ENCODE measurements around the gene SLC2A10. TPM values are rescaled to one million over a fixed set of nuclear protein-coding genes. Genes with fewer than 3 reads are reported as not detected.

SLC2A10 gene
- total and polyA plus RNA-seq, 2 donors (not counting 3 experiments of a cell fraction or from before 2014, with no cell fraction given), result 11.2 to 13.6 TPM

- POLR2A ChIA-PET, result no interaction called here
- no peaks in the 10 kb centered on the region for H3K79me2 ChIP-seq (ENCODE audit: control insufficient read depth, insufficient read depth, low read length)
- no peaks in the 10 kb centered on the region for H3K36me3 ChIP-seq (ENCODE audit: control insufficient read depth in 2 of 2, extremely low read depth in 1 of 2, insufficient read depth in 2 of 2, low read length in 2 of 2)
- no peak overlapping the region for H2AFZ ChIP-seq (ENCODE audit: low read depth, low read length)
- H3K9ac ChIP-seq (replicated peaks; ENCODE audit: extremely low read depth, insufficient read depth, low read length), result no peak overlapping the region
- BruUV-seq (replicated peaks), result no TSS peak
- no peaks in the 10 kb centered on the region for H3K27me3 ChIP-seq (ENCODE audit: control insufficient read depth in 2 of 2, insufficient read depth in 2 of 2, low read length in 2 of 2)
- dilution Hi-C loops (cut with MboI; ENCODE audit: extremely low pct_ligation_motif_present, low sequenced_read_pairs) (no loop called here), intact Hi-C loops (cut with micrococcal nuclease) (no loop called here)
- H3K27ac ChIP-seq (ENCODE audit: insufficient read depth, low read depth, low read length), result no peak overlapping the region
- no peaks in the 10 kb centered on the region for H4K20me1 ChIP-seq (replicated peaks; ENCODE audit: control insufficient read depth, extremely low read depth, insufficient read depth, low read length)
- no peak for FAIRE-seq
- CTCF ChIA-PET, result interaction anchor here (0.5 to 1.1 kb wide), 2 partner anchors 34 to 458 kb away, joined by 5 read pairs; no protein-coding TSS in a partner anchor
- no peak overlapping the region for H3K4me2 ChIP-seq (ENCODE audit: insufficient read depth, low read length)
- H3K9me1 ChIP-seq (replicated peaks; ENCODE audit: control insufficient read depth, extremely low read depth, insufficient read depth, low read length), result no peaks in the 10 kb centered on the region
- H3K9me3 ChIP-seq (replicated peaks; ENCODE audit: control insufficient read depth, insufficient read depth, low read length), result no peaks in the 10 kb centered on the region
- H3K4me1 ChIP-seq (ENCODE audit: control insufficient read depth, extremely low read depth, insufficient read depth, low read length), result no peaks in the 10 kb centered on the region
- no peak overlapping the region for H3K4me3 ChIP-seq (replicated peaks in 1 of 3; ENCODE audit: insufficient read depth in 1 of 3, low read depth in 1 of 3, low read length in 3 of 3)
- DNase-seq (ENCODE audit: low read depth, low spot score), result no peak
- TF ChIP-seq POLR2AphosphoS5 (IDR thresholded peaks at IDR 0.05; ENCODE audit: insufficient read depth, low read depth, low read length) (no peak), MYC (IDR thresholded peaks at IDR 0.05; ENCODE audit: low read depth, low read length) (no peak), EZH2 (IDR thresholded peaks at IDR 0.05; ENCODE audit: borderline replicate concordance, low read depth, low read length, severe bottlenecking) (no peak), MAX (IDR thresholded peaks at IDR 0.05; ENCODE audit: insufficient read depth, insufficient read length) (no peak), CTCF (IDR thresholded peaks at IDR 0.05; ENCODE audit: extremely low read depth in 1 of 2, insufficient read depth in 1 of 2, low read depth in 1 of 2, low read length in 2 of 2) (no peak), POLR2A (IDR thresholded peaks at IDR 0.05; ENCODE audit: low read depth, low read length) (no peak), FOS (IDR thresholded peaks at IDR 0.05; ENCODE audit: borderline replicate concordance, insufficient read depth, low read length) (no peak), GATA2 (IDR thresholded peaks at IDR 0.05; ENCODE audit: insufficient read depth, insufficient read length, low read depth, low read length) (no peak), JUN (IDR thresholded peaks at IDR 0.05; ENCODE audit: borderline replicate concordance, insufficient read depth, insufficient read length, low read depth) (no peak)
Measured at GRCh38 chr20:46717818-46718541, 8.5 kb downstream of the SLC2A10 start.

Data from endothelial cell of umbilical vein (primary cell).